Panc1 (cell line): ENCODE measurements around the gene SKAP1. TPM values are rescaled to one million over a fixed set of nuclear protein-coding genes. Genes with fewer than 3 reads are reported as not detected.

Source experiments
- ATAC-seq: fragments of 200-7000 bp; cut with Tn5 transposase; 2 replicates; pipeline ENCODE4 v1.9.1; 2020; ENCODE audit warnings: mild to moderate bottlenecking, moderate library complexity
- BruUV-seq: library from RNA; stranded (reverse); fragments of 400-500 nt; replicated peaks from 2 replicates; lab custom pipeline; 2021; lab: Mats Ljungman, UMichigan
- CTCF ChIA-PET: fragments of 300-600 bp; sonication (Branson Sonifier 250); formaldehyde crosslinking; loops from one replicate; lab custom pipeline; 2022; ENCODE audit warnings: antibody characterized with exemption; lab: Charles Lee
- POLR2A ChIA-PET: fragments of 300-600 bp; sonication (Branson Sonifier 250); formaldehyde crosslinking; loops from one replicate; lab custom pipeline; 2022; ENCODE audit warnings: antibody characterized with exemption; lab: Charles Lee
- DNase-seq: peaks from one replicate; pipeline ENCODE4 v3.0.0-alpha.2; 2010; ENCODE audit warnings: low read depth, low spot score
- H3K27ac ChIP-seq: 2 replicates; pipeline ENCODE4 v1.5.1; 2011; ENCODE audit warnings: mild to moderate bottlenecking, low read length, inconsistent platforms
- H3K27me3 ChIP-seq: fragments of 200-500 bp; sonication (Bioruptor generic); 2 replicates; pipeline ENCODE4 v1.6.0; 2014; ENCODE audit warnings: low read length, inconsistent platforms; ENCODE audit not compliant: control insufficient read depth, insufficient read depth
- H3K36me3 ChIP-seq: fragments of 200-500 bp; sonication (Bioruptor generic); 2 replicates; pipeline ENCODE4 v1.5.1; 2014; ENCODE audit warnings: inconsistent platforms, mild to moderate bottlenecking, low read length, moderate library complexity; ENCODE audit not compliant: control insufficient read depth, insufficient read depth
- H3K4me1 ChIP-seq: 2 replicates; pipeline ENCODE4 v1.5.1; 2011; ENCODE audit warnings: inconsistent platforms, mild to moderate bottlenecking, low read length, moderate library complexity; ENCODE audit not compliant: control insufficient read depth, insufficient read depth
- H3K4me3 ChIP-seq, 2 experiments: 2 replicates each; pipeline ENCODE4 v1.5.1; 2011 to 2012; ENCODE audit warnings: low read depth in 2 of 2, low read length in 2 of 2, mild to moderate bottlenecking in 2 of 2, inconsistent platforms in 1 of 2, moderate library complexity in 1 of 2
- H3K9me3 ChIP-seq: fragments of 200-500 bp; sonication (Bioruptor generic); 2 replicates; pipeline ENCODE4 v1.5.1; 2014; ENCODE audit warnings: low read depth, mild to moderate bottlenecking, inconsistent platforms, low read length, moderate library complexity; ENCODE audit not compliant: control insufficient read depth, insufficient read depth
- POLR2AphosphoS5 ChIP-seq: IDR thresholded peaks from 2 replicates; pipeline ENCODE4 v1.6.1; 2012; ENCODE audit warnings: mild to moderate bottlenecking, low read depth, low read length, moderate library complexity
- SIN3A ChIP-seq: IDR thresholded peaks from 2 replicates; pipeline ENCODE4 v1.6.1; 2012; ENCODE audit warnings: low read depth, mild to moderate bottlenecking, low read length, moderate library complexity, borderline replicate concordance; ENCODE audit not compliant: insufficient read depth
- TCF7L2 ChIP-seq: IDR thresholded peaks from 2 replicates; pipeline ENCODE4 v1.6.1; 2011; ENCODE audit warnings: mild to moderate bottlenecking, low read depth, low read length, inconsistent platforms
- in situ Hi-C: cut with HindIII; loops from 2 replicates; pipeline ENCODE4 v1.10.0; 2016; ENCODE audit warnings: low sequenced_read_pairs, low pct_unique_long_range_greater_than_20kb
- intact Hi-C: fragments of 100-400 bp; cut with micrococcal nuclease; formaldehyde crosslinking; loops from one replicate; pipeline ENCODE4 v1.10.0; 2022; ENCODE audit not compliant: unreplicated experiment
- total RNA-seq: library from RNA; stranded (reverse); gene quantifications from one replicate; pipeline ENCODE4 v1.2.1, GENCODE V29; 2021; ENCODE audit not compliant: unreplicated experiment
- TF ChIP-seq, protein P1 (sequence below): fragments of 450-650 bp; IDR thresholded peaks from 2 replicates; pipeline ENCODE4 v1.5.1; 2017; ENCODE audit warnings: mild to moderate bottlenecking
- TF ChIP-seq, protein P2 (sequence below), 2 experiments: IDR thresholded peaks; 2 replicates each; pipeline ENCODE4 v1.6.1; 2011 to 2012; ENCODE audit warnings: low read depth in 2 of 2, control low read depth in 1 of 2, low read length in 1 of 2, mild to moderate bottlenecking in 1 of 2, moderate library complexity in 1 of 2; ENCODE audit not compliant: insufficient read depth in 1 of 2

SKAP1 gene
- total RNA-seq, 1 experiment from 2014 or later = 0.90 TPM

DNA sequence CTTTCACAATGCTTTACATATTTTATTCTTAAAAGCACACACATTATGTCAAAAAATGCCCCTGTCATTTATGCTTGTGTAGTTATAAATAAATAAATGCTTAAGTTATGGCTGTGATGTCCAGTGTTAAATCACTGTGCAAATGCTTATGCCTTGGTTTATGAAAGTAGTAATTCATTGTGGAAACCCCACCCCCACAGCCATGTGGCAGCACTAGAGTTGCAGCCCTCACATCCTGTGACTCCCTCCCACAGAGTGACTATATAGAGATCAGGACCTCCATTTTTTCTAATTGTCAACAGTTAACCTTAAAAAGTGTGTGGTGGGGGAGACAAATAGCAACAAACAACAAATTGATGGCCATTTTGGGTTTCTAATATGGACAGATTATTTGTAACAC lies 2.4 kb downstream of the SKAP1 start:
- ATAC-seq (no peak), DNase-seq (no peak)
- Histone ChIP-seq H3K27me3 (0 out of 2 replicates have a peak, but pooled peaks cover 4% of the 10 kb centered on the region), H3K4me3 (no peak overlapping the region), H3K9me3 (no peaks in the 10 kb centered on the region), H3K27ac (no peak overlapping the region), H3K4me1 (no peaks in the 10 kb centered on the region), H3K36me3 (no peaks in the 10 kb centered on the region)
- intact Hi-C loops (no loop called here), in situ Hi-C loops (no loop called here)
- no TSS peak for BruUV-seq
- TF ChIP-seq POLR2AphosphoS5 = no peak
- TF ChIP-seq, protein P1, sequence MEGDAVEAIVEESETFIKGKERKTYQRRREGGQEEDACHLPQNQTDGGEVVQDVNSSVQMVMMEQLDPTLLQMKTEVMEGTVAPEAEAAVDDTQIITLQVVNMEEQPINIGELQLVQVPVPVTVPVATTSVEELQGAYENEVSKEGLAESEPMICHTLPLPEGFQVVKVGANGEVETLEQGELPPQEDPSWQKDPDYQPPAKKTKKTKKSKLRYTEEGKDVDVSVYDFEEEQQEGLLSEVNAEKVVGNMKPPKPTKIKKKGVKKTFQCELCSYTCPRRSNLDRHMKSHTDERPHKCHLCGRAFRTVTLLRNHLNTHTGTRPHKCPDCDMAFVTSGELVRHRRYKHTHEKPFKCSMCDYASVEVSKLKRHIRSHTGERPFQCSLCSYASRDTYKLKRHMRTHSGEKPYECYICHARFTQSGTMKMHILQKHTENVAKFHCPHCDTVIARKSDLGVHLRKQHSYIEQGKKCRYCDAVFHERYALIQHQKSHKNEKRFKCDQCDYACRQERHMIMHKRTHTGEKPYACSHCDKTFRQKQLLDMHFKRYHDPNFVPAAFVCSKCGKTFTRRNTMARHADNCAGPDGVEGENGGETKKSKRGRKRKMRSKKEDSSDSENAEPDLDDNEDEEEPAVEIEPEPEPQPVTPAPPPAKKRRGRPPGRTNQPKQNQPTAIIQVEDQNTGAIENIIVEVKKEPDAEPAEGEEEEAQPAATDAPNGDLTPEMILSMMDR = no peak
- TF ChIP-seq, protein P2, sequence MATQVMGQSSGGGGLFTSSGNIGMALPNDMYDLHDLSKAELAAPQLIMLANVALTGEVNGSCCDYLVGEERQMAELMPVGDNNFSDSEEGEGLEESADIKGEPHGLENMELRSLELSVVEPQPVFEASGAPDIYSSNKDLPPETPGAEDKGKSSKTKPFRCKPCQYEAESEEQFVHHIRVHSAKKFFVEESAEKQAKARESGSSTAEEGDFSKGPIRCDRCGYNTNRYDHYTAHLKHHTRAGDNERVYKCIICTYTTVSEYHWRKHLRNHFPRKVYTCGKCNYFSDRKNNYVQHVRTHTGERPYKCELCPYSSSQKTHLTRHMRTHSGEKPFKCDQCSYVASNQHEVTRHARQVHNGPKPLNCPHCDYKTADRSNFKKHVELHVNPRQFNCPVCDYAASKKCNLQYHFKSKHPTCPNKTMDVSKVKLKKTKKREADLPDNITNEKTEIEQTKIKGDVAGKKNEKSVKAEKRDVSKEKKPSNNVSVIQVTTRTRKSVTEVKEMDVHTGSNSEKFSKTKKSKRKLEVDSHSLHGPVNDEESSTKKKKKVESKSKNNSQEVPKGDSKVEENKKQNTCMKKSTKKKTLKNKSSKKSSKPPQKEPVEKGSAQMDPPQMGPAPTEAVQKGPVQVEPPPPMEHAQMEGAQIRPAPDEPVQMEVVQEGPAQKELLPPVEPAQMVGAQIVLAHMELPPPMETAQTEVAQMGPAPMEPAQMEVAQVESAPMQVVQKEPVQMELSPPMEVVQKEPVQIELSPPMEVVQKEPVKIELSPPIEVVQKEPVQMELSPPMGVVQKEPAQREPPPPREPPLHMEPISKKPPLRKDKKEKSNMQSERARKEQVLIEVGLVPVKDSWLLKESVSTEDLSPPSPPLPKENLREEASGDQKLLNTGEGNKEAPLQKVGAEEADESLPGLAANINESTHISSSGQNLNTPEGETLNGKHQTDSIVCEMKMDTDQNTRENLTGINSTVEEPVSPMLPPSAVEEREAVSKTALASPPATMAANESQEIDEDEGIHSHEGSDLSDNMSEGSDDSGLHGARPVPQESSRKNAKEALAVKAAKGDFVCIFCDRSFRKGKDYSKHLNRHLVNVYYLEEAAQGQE (IDR thresholded peaks at IDR 0.05; ENCODE audit: insufficient read depth in 1 of 2, low read depth in 2 of 2, low read length in 1 of 2) = no peak
- TF ChIP-seq TCF7L2 = no peak
- POLR2A ChIA-PET = no interaction called here
- CTCF ChIA-PET = no interaction called here

DNA sequence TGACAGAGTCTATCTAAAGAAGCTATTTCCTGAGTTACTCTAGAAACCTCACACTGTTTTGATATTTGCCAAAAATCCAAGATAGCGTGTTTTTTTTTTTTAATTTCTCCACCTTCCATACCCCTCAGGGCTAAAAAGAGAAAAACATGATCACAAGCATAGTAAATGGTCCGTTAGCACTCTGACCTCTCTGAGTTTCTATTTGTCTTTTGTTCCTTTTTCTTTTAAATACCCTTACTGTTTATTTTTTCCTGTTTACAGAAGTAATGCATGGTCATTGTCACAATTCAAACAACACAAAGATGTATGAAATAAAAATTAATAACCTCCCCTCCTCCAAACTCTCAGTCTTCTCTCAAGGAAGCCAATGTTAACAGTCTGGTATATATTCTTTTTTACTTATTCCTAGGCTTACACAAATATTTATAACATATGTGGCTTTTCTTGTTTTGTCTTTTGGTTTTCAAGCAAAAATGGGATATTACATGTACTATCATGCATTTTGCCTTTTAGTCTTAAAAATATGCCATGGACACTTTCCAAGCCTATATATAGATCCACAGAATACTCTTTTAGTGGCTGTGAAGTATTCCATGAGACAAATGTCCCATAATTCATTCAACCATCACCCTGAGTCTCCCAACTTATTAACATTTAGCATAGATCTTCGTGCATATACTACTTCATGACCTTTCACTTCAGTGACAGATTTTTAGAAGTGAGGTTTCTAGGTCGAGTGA lies 3.1 kb downstream of the SKAP1 start:
- no peak for ATAC-seq
- 0 out of 2 replicates have a peak, but pooled peaks cover 4% of the 10 kb centered on the region for H3K27me3 ChIP-seq
- intact Hi-C loops (no loop called here), in situ Hi-C loops (no loop called here)
- no peaks in the 10 kb centered on the region for H3K36me3 ChIP-seq
- DNase-seq = no peak
- BruUV-seq = no TSS peak
- H3K4me3 ChIP-seq = no peak overlapping the region
- no peaks in the 10 kb centered on the region for H3K4me1 ChIP-seq
- TF ChIP-seq, protein P2 (IDR thresholded peaks at IDR 0.05; ENCODE audit: insufficient read depth in 1 of 2, low read depth in 2 of 2, low read length in 1 of 2) = no peak
- TF ChIP-seq TCF7L2 = no peak
- TF ChIP-seq POLR2AphosphoS5 = no peak
- TF ChIP-seq, protein P1 = no peak
- TF ChIP-seq SIN3A = no peak
- CTCF ChIA-PET = interaction anchor here (0.6 kb wide), 1 partner anchor 67 kb away, joined by 3 read pairs; no protein-coding TSS in a partner anchor
- no peaks in the 10 kb centered on the region for H3K9me3 ChIP-seq
- no peak overlapping the region for H3K27ac ChIP-seq
- POLR2A ChIA-PET = no interaction called here
